Endothelial cell of umbilical vein (primary cell): ENCODE results near the gene DIABLO. TPM values are rescaled to one million over a fixed set of nuclear protein-coding genes. Genes with fewer than 3 reads are reported as not detected.

Experiments
- BruUV-seq: library from RNA; stranded (reverse); fragments of 400-500 nt; replicated peaks from 2 replicates; lab custom pipeline; 2021; lab: Mats Ljungman, UMichigan
- CTCF ChIA-PET: fragments of 300-600, 350-600 bp; sonication (Branson Sonifier 250); formaldehyde crosslinking; loops from one replicate; lab custom pipeline; 2021; ENCODE audit warnings: antibody characterized with exemption, inconsistent platforms; lab: Charles Lee
- POLR2A ChIA-PET: fragments of 300-600, 350-600 bp; sonication (Branson Sonifier 250); formaldehyde crosslinking; loops from one replicate; lab custom pipeline; 2021; ENCODE audit warnings: antibody characterized with exemption, inconsistent platforms; lab: Charles Lee
- DNase-seq: peaks from one replicate; pipeline ENCODE4 v3.0.0-alpha.2; 2011; ENCODE audit warnings: low read depth, low spot score
- FAIRE-seq: peaks from 2 replicates; lab custom pipeline; 2011; peaks lifted over from hg19 to GRCh38; lab: Jason Lieb, UNC
- H2AFZ ChIP-seq: 2 replicates; pipeline ENCODE4 v1.6.0; 2012; ENCODE audit warnings: low read depth, low read length, control low read depth, inconsistent platforms
- H3K27ac ChIP-seq: 2 replicates; pipeline ENCODE4 v1.5.1; 2011; ENCODE audit warnings: low read depth, mild to moderate bottlenecking, control low read depth, low read length, moderate library complexity; ENCODE audit not compliant: insufficient read depth
- H3K27me3 ChIP-seq, 2 experiments: 2 replicates each; pipeline versions ENCODE4 v1.6.0 to v1.6.1; 2011; ENCODE audit warnings: low read length in 2 of 2, mixed read lengths in 1 of 2; ENCODE audit not compliant: control insufficient read depth in 2 of 2, insufficient read depth in 2 of 2
- H3K36me3 ChIP-seq, 2 experiments: 2 replicates in 1 of 2; 3 replicates in 1 of 2; pipeline ENCODE4 v1.5.1; 2011; ENCODE audit warnings: low read length in 2 of 2, mild to moderate bottlenecking in 1 of 2, moderate library complexity in 1 of 2; ENCODE audit not compliant: control insufficient read depth in 2 of 2, insufficient read depth in 2 of 2; ENCODE audit errors: extremely low read depth in 1 of 2
- H3K4me1 ChIP-seq: 3 replicates; pipeline ENCODE4 v1.5.1; 2011; ENCODE audit warnings: mild to moderate bottlenecking, low read length; ENCODE audit not compliant: control insufficient read depth, insufficient read depth; ENCODE audit errors: extremely low read depth
- H3K4me2 ChIP-seq: 2 replicates; pipeline ENCODE4 v1.6.1; 2011; ENCODE audit warnings: low read length, control low read depth, mixed read lengths; ENCODE audit not compliant: insufficient read depth
- H3K4me3 ChIP-seq, 3 experiments: fragments of 200-600 bp in 1 of 3; sonication (generic), shearing (Covaris generic) in 1 of 3; replicated peaks in 1 of 3; 2 replicates each; pipeline ENCODE4 v1.5.1; 2011 to 2016; ENCODE audit warnings: control low read depth in 3 of 3, low read length in 3 of 3, mild to moderate bottlenecking in 2 of 3, inconsistent platforms in 1 of 3, low read depth in 1 of 3, moderate library complexity in 1 of 3; ENCODE audit not compliant: insufficient read depth in 1 of 3
- H3K79me2 ChIP-seq: 2 replicates; pipeline ENCODE4 v1.6.0; 2012; ENCODE audit warnings: low read length, inconsistent platforms; ENCODE audit not compliant: control insufficient read depth, insufficient read depth
- H3K9ac ChIP-seq: replicated peaks from 2 replicates; pipeline ENCODE3; 2011; ENCODE audit warnings: low read length, control low read depth; ENCODE audit not compliant: insufficient read depth; ENCODE audit errors: extremely low read depth
- H3K9me1 ChIP-seq: replicated peaks from 3 replicates; pipeline ENCODE4 v1.6.0; 2011; ENCODE audit warnings: mild to moderate bottlenecking, low read length; ENCODE audit not compliant: control insufficient read depth, insufficient read depth; ENCODE audit errors: extremely low read depth
- H3K9me3 ChIP-seq: replicated peaks from 2 replicates; pipeline ENCODE4 v1.5.1; 2012; ENCODE audit warnings: low read length, inconsistent platforms; ENCODE audit not compliant: control insufficient read depth, insufficient read depth
- H4K20me1 ChIP-seq: replicated peaks from 2 replicates; pipeline ENCODE3; 2011; ENCODE audit warnings: mild to moderate bottlenecking, low read length; ENCODE audit not compliant: control insufficient read depth, insufficient read depth; ENCODE audit errors: extremely low read depth
- EZH2 ChIP-seq: IDR thresholded peaks from 2 replicates; pipeline ENCODE4 v1.6.1; 2012; ENCODE audit warnings: borderline replicate concordance, low read depth, mild to moderate bottlenecking, moderate library complexity, low read length, inconsistent platforms; ENCODE audit not compliant: severe bottlenecking
- FOS ChIP-seq: IDR thresholded peaks from 2 replicates; pipeline ENCODE4 v1.6.1; 2011; ENCODE audit warnings: mild to moderate bottlenecking, low read length, moderate library complexity, borderline replicate concordance; ENCODE audit not compliant: insufficient read depth
- GATA2 ChIP-seq: IDR thresholded peaks from 2 replicates; pipeline ENCODE4 v1.7.0; 2011; ENCODE audit warnings: low read depth, mild to moderate bottlenecking, moderate library complexity, mixed read lengths, low read length; ENCODE audit not compliant: insufficient read length, insufficient read depth
- JUN ChIP-seq: IDR thresholded peaks from 2 replicates; pipeline ENCODE4 v1.6.1; 2011; ENCODE audit warnings: borderline replicate concordance, low read depth; ENCODE audit not compliant: insufficient read length, insufficient read depth
- POLR2A ChIP-seq: IDR thresholded peaks from 2 replicates; pipeline ENCODE4 v1.6.1; 2012; ENCODE audit warnings: low read depth, mild to moderate bottlenecking, control low read depth, low read length
- POLR2AphosphoS5 ChIP-seq: IDR thresholded peaks from 2 replicates; pipeline ENCODE4 v1.6.1; 2012; ENCODE audit warnings: low read depth, mild to moderate bottlenecking, control low read depth, low read length, moderate library complexity; ENCODE audit not compliant: insufficient read depth
- dilution Hi-C: fragments of 300-500 bp; cut with MboI; formaldehyde crosslinking; loops from one replicate; pipeline ENCODE4 v1.15.0; 2019; ENCODE audit warnings: low sequenced_read_pairs; ENCODE audit not compliant: extremely low pct_ligation_motif_present
- intact Hi-C: fragments of 100-400 bp; cut with micrococcal nuclease; formaldehyde crosslinking; loops from one replicate; pipeline ENCODE4 v1.10.0; 2022
- polyA plus RNA-seq, 4 experiments: library from polyadenylated mRNA; depleted of rRNA in 3 of 4; stranded (reverse) in 3 of 4; unstranded in 1 of 4; fragments of >200 nt; gene quantifications; 2 replicates each; pipeline versions ENCODE4 v1.2.1 to v1.2.3, GENCODE V29; 2011 to 2012; ENCODE audit warnings: missing spikeins in 1 of 4
- total RNA-seq: library from RNA; stranded (reverse); gene quantifications from 2 replicates; pipeline ENCODE4 v1.2.3, GENCODE V29; 2021
- TF ChIP-seq, protein P1 (sequence below): IDR thresholded peaks from 2 replicates; pipeline ENCODE4 v1.6.1; 2011; ENCODE audit not compliant: insufficient read depth, insufficient read length
- TF ChIP-seq, protein P2 (sequence below), 2 donors: IDR thresholded peaks; 1 replicate in 1 of 2; 2 replicates in 1 of 2; pipeline ENCODE4 v1.5.1; 2011; ENCODE audit warnings: low read length in 2 of 2, mild to moderate bottlenecking in 2 of 2, moderate library complexity in 2 of 2, control low read depth in 1 of 2, inconsistent platforms in 1 of 2, low read depth in 1 of 2; ENCODE audit not compliant: insufficient read depth in 1 of 2; ENCODE audit errors: extremely low read depth in 1 of 2

DIABLO gene
- total and polyA plus RNA-seq, 2 donors (not counting 3 experiments of a cell fraction or from before 2014, with no cell fraction given) = 49.9 to 55.4 TPM

DNA sequence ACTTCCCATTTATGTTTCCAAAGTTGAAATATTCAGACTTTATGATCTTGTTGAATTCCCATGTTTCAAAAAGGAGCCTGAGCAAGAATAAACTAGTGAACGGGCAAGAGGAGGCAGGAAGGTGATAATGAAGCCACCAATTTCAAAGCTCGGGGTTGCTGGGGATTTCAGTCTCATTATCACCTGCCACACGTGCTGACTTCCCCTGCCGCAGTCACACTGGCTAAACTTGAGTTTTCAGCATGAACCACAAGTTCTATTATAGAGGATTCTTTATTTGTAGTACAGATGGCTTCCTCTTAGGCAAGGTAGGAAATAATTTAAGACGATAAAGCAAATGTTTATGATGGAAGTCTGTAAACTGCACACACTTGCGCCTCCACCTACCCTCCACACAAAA is 18.1 kb upstream of the DIABLO start:
- Histone ChIP-seq H3K36me3 (peaks cover 0 to 8% of the 10 kb centered on the region in 2 experiments), H2AFZ (no peak overlapping the region), H3K9me3 (no peaks in the 10 kb centered on the region), H3K4me3 (no peak overlapping the region), H3K9me1 (no peaks in the 10 kb centered on the region), H4K20me1 (no peaks in the 10 kb centered on the region), H3K9ac (no peak overlapping the region), H3K79me2 (no peaks in the 10 kb centered on the region), H3K4me1 (no peaks in the 10 kb centered on the region), H3K4me2 (no peak overlapping the region), H3K27me3 (no peaks in the 10 kb centered on the region), H3K27ac (no peak overlapping the region)
- intact Hi-C loops (no loop called here), dilution Hi-C loops (no loop called here)
- TF ChIP-seq, protein P1, sequence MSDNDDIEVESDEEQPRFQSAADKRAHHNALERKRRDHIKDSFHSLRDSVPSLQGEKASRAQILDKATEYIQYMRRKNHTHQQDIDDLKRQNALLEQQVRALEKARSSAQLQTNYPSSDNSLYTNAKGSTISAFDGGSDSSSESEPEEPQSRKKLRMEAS = no peak
- TF ChIP-seq GATA2 (no peak), FOS (no peak), EZH2 (no peak), POLR2A (no peak), POLR2AphosphoS5 (no peak), JUN (no peak)
- TF ChIP-seq, protein P2, sequence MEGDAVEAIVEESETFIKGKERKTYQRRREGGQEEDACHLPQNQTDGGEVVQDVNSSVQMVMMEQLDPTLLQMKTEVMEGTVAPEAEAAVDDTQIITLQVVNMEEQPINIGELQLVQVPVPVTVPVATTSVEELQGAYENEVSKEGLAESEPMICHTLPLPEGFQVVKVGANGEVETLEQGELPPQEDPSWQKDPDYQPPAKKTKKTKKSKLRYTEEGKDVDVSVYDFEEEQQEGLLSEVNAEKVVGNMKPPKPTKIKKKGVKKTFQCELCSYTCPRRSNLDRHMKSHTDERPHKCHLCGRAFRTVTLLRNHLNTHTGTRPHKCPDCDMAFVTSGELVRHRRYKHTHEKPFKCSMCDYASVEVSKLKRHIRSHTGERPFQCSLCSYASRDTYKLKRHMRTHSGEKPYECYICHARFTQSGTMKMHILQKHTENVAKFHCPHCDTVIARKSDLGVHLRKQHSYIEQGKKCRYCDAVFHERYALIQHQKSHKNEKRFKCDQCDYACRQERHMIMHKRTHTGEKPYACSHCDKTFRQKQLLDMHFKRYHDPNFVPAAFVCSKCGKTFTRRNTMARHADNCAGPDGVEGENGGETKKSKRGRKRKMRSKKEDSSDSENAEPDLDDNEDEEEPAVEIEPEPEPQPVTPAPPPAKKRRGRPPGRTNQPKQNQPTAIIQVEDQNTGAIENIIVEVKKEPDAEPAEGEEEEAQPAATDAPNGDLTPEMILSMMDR (IDR thresholded peaks at IDR 0.05; ENCODE audit: extremely low read depth in 1 of 2, insufficient read depth in 1 of 2, low read depth in 1 of 2, low read length in 2 of 2) = no peak
- ChIA-PET POLR2A (no interaction called here), CTCF (no interaction called here)
- BruUV-seq = no TSS peak
- DNase-seq (no peak), FAIRE-seq (no peak)
